SHP77 (cell line): ENCODE measurements around the gene SLITRK5.

Experiments used
- DNase-seq, 2 experiments: peaks; one replicate each; lab custom pipeline; 2025; lab: John Stamatoyannopoulos, UW

The SLITRK5 gene

GRCh38 chr13:87671031-87671752 lies at the start of gene SLITRK5:
Gene SLITRK5, plus strand, starts transcription at chr13:87671371. Its CDS starts 4,018 bp downstream, at chr13:87675389.
- DNase-seq = peak; percentile 96 to 97

- DNase-seq = no peak
Observed at GRCh38 chr13:87622971-87623370, 48.2 kb upstream of the SLITRK5 start.

- DNase-seq = peak; percentile 64 to 81
Observed at GRCh38 chr13:87656306-87656705, 14.9 kb upstream of the SLITRK5 start.

GRCh38 chr13:87661471-87661870 lies 9.7 kb upstream of the SLITRK5 start:
- DNase-seq = peak; percentile 79 to 84

GRCh38 chr13:87666831-87667230 lies 4.3 kb upstream of the SLITRK5 start:
- peak; percentile 94 to 98 for DNase-seq

- DNase-seq = no peak
Observed at GRCh38 chr13:87667686-87668085, 3.5 kb upstream of the SLITRK5 start.

GRCh38 chr13:87669379-87669978 lies 1.7 kb upstream of the SLITRK5 start:
- peak; percentile 73 to 79 for DNase-seq

GRCh38 chr13:87671753-87672605 lies 808 bp downstream of the SLITRK5 start:
- peak in 1 of 2 experiments; percentile 50 for DNase-seq

GRCh38 chr13:87674247-87674738 lies 3.1 kb downstream of the SLITRK5 start:
- no peak for DNase-seq

- no peak for DNase-seq
Observed at GRCh38 chr13:87675851-87676250, 4.7 kb downstream of the SLITRK5 start.

GRCh38 chr13:87676254-87677042 lies 5.3 kb downstream of the SLITRK5 start:
- no peak for DNase-seq

- no peak for DNase-seq
Observed at GRCh38 chr13:87677043-87677495, 5.9 kb downstream of the SLITRK5 start.

- peak; percentile 86 to 90 for DNase-seq
Observed at GRCh38 chr13:87677496-87678371, 6.6 kb downstream of the SLITRK5 start.

GRCh38 chr13:87678372-87678752 lies 7.2 kb downstream of the SLITRK5 start:
- DNase-seq = peak in 1 of 2 experiments; percentile 23

- DNase-seq = peak; percentile 76 to 86
Observed at GRCh38 chr13:87680298-87680697, 9.1 kb downstream of the SLITRK5 start.

GRCh38 chr13:87684850-87685742 lies 13.9 kb downstream of the SLITRK5 start:
- DNase-seq = peak; percentile 66 to 67

- DNase-seq = no peak
Observed at GRCh38 chr13:87696458-87696857, 25.3 kb downstream of the SLITRK5 start.

GRCh38 chr13:87698268-87698667 lies 27.1 kb downstream of the SLITRK5 start:
- no peak for DNase-seq

GRCh38 chr13:87709947-87710346 lies 38.8 kb downstream of the SLITRK5 start:
- DNase-seq = no peak
